ENCODE data around the gene FBXO24. TPM values are rescaled to one million over a fixed set of nuclear protein-coding genes. Genes with fewer than 3 reads are reported as not detected.

FBXO24 gene
- total RNA-seq, 1 experiment from 2014 or later, result 0.92 TPM

DNA sequence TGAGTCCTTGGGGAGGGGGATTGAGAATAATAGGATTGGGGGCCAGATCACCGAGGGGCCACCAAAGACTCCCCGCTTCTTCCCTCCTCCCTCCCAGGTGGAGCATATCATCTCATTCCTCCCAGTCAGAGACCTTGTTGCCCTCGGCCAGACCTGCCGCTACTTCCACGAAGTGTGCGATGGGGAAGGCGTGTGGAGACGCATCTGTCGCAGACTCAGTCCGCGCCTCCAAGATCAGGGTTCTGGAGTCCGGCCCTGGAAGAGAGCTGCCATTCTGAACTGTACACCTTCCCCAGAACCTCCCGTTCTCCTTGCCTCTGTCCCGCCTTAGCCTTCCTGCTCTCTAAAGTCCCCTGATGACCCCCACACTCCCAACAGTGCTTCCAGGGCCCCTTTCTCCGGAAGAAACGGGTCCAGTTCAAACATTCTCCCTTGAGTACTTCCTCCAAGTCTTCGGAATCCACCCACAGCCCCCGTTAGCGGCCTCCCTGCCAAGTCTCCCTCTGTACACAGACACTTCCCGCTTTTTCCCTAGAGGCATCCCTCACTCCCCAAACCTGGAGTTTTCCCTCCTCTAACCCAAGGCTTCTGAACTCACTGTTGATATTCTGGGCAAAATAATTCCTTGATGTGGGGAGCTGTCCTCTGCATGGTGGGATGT, 4.1 kb downstream of the FBXO24 start:
- no peak for DNase-seq (ENCODE audit: low read depth)

- DNase-seq (ENCODE audit: low read depth), result no peak
Measured at GRCh38 chr7:100591596-100591995, 5.5 kb downstream of the FBXO24 start.

GRCh38 chr7:100595188-100595587, 9.1 kb downstream of the FBXO24 start:
- DNase-seq (ENCODE audit: low read depth), result no peak

GRCh38 chr7:100598425-100598824, 12.3 kb downstream of the FBXO24 start:
- DNase-seq (ENCODE audit: low read depth), result no peak

DNA sequence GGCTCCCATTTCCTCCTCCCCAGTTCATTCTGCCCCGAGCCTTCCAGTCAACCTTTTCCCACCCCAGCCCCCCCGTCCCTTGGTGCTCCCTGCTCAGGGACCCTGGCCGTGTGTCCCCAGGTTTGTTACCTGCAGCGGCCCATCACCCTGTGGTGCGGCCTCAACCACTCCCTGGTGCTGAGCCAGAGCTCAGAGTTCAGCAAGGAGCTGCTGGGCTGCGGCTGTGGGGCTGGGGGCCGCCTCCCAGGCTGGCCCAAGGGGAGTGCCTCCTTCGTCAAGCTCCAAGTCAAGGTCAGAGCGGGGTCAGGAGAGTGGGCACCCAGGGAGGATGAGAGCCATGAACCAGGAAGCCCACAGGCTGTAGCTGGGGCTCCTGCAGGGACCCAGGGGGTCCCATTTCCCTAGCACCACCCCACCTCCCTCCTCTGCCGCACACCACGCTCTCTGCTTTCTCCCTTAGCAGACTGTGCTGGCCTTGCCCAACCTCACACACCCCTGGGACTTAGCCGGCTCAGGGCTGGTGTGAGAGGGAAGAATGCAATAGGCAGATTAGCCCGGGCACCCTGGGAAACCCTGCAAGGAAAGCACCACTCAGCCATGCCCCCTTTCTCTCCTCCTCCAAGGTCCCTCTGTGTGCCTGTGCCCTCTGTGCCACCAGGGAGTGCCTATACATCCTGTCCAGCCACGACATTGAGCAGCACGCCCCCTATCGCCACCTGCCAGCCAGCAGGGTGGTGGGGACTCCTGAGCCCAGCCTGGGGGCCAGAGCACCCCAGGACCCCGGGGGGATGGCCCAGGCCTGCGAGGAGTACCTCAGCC, 14.0 kb downstream of the FBXO24 start:
- no peak for DNase-seq (ENCODE audit: low read depth)

DNA sequence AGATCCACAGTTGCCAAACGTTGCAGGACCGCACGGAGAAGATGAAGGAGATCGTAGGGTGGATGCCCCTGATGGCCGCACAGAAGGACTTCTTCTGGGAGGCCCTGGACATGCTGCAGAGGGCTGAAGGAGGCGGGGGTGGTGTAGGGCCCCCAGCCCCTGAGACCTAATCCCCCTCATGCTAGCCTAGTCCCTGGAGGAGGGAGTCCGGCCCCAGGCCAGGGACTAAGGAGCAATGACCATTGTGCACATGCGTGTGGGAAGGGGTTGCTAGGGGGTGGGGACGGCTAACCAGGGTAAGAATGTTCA, 14.6 kb downstream of the FBXO24 start:
- DNase-seq (ENCODE audit: low read depth), result no peak

DNA sequence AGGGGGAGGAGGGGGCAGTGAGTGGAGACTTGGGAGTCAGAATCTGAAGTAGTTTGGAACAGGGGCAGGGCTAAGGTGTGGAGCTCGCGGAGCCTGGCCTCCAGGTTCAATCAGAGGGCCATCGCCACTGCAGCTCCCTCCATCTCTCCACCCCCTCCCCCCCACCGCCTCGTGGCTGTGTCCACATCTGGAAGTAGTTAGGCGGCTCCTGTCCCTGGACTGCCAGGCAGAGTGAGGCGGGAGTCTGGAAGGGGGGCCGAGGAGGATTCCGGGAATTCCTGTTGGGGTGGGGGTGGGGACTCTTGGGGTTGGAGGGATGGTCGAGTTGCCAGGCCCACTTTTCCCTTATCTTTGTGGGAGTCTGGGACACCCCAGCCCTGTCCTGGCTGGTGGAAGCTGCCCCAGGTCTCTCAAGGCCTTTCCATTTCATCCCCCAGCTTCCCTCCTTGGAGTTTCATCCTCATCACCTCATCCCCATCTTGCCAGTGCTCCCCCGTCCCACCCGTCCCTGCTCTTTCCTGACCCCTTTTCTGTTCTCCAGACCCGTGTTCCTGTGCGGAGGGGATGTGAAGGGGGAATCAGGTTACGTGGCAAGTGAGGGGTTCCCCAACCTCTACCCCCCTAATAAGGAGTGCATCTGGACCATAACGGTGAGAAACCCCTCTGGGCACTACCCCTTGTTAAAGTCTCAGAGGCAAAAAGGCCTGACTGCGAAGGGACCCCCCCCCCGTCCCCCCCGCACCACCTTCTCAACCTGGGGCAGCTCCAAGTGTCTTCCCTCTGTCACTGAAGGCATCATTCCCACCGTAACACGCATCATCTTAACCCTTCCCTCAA, 17.0 kb downstream of the FBXO24 start:
- peak; percentile 13 for DNase-seq (ENCODE audit: low read depth)

GRCh38 chr7:100603726-100604027, 17.5 kb downstream of the FBXO24 start:
- no peak for DNase-seq (ENCODE audit: low read depth)

GRCh38 chr7:100604028-100604975, 18.2 kb downstream of the FBXO24 start:
- DNase-seq (ENCODE audit: low read depth), result peak; percentile 56

DNA sequence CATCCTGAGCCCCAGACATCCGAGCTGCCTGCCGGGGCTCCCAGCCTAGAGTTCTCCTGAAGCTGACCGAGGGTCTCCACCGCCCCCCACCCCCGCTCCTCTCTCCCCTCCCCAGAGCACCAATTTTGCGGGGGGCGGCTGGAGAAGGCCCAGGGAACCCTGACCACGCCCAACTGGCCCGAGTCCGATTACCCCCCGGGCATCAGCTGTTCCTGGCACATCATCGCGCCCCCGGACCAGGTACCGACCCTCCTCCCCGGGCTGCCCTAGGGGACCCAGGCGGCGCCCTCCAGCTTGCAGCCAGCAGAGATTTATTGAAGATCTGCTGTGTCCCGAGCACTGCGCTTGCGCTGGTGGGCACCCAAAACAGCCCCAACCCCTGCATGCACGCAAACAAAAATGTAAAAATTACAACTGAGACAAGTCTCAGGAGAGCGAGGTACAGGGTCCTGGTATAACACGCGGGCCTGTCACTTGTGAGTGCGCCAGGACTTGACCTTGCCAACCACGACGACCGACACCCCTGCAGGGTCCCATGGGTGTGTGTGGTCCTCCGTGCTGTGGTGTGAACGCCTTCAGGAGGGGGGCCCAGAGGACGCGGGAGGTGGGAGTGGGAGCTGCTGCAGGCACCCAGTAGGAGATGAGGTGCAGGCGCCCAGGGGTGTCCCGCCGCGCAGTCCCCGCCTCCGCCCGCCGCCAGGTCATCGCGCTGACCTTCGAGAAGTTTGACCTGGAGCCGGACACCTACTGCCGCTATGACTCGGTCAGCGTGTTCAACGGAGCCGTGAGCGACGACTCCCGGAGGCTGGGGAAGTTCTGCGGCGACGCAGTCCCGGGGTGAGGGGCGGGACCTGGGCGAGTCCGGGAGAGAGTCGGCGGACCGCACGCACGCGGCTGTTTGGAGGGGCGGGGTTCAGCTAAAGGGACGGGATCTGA, 19.1 kb downstream of the FBXO24 start:
- no peak for DNase-seq (ENCODE audit: low read depth)

DNA sequence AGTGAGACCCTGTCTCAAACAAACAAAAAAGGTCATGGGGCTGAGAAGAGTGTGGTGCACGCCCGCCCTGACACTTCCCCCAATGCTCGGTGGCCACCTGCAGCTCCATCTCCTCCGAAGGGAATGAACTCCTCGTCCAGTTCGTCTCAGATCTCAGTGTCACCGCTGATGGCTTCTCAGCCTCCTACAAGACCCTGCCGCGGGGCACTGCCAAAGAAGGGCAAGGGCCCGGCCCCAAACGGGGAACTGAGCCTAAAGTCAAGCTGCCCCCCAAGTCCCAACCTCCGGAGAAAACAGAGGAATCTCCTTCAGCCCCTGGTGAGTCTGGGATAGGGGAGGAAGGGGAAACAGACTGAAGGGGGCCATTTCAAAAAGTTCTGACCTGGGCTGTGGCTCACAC, 20.2 kb downstream of the FBXO24 start:
- no peak for DNase-seq (ENCODE audit: low read depth)

GRCh38 chr7:100607111-100607510, 21.0 kb downstream of the FBXO24 start:
- DNase-seq (ENCODE audit: low read depth), result no peak

DNA sequence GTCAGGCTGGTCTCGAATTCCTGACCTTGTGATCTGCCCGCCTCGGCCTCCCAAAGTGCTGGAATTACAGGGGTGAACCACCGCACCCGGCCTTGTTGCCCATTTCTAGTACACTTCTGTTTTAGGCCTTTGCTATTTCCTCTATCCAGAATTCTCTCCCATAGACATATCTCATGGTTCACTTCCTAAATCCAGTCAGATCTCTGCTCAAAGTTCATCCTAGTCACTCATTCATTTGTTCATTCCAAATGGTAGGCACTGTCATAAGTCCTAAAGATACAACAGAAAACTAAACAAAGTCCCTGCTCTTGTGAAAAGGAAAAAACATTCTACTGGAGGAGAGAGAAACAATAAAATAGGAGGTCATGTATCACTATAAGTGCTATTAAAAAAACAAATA, 23.8 kb downstream of the FBXO24 start:
- DNase-seq (ENCODE audit: low read depth), result no peak

- peak; percentile 100 for DNase-seq (ENCODE audit: low read depth)
Measured at GRCh38 chr7:100611983-100612729, 26.0 kb downstream of the FBXO24 start, which contains the start of gene MOSPD3. Gene MOSPD3 (plus strand): TSS chr7:100612540. CDS start chr7:100612792, 252 bp downstream.

DNA sequence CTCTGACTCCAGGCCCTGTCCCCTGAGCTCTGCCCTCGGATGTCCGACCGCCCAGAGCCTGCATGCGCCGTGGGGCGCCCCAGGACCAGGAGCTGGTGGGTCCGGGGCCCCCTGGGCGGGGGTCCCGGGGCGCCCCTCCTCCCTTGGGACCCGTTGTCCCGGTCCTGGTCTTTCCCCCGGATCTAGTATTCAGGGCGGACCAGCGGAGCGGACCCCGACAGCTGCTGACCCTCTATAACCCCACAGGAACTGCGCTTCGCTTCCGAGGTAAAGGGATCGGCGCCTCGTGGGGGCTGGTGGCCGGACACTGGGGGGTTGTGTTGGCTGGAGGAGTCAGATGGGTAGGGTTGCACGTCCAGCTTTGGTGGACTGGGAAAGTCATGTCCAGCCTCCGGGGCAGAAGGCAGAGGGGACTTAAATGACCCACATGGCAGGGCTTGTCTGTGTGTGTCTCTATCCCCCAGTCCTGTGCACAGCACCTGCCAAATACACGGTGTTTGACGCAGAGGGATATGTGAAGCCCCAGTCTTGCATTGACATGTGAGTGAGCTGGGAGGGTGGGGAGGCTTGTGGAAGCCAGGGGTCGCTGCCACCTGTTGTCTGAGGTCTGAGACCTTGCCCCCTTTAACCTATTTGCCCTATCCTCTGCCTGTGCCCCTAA, 26.7 kb downstream of the FBXO24 start:
- DNase-seq (ENCODE audit: low read depth), result peak; percentile 13

GRCh38 chr7:100613412-100614175, 27.5 kb downstream of the FBXO24 start:
- no peak for DNase-seq (ENCODE audit: low read depth)

- no peak for DNase-seq (ENCODE audit: low read depth)
Measured at GRCh38 chr7:100614308-100614861, 28.3 kb downstream of the FBXO24 start.

DNA sequence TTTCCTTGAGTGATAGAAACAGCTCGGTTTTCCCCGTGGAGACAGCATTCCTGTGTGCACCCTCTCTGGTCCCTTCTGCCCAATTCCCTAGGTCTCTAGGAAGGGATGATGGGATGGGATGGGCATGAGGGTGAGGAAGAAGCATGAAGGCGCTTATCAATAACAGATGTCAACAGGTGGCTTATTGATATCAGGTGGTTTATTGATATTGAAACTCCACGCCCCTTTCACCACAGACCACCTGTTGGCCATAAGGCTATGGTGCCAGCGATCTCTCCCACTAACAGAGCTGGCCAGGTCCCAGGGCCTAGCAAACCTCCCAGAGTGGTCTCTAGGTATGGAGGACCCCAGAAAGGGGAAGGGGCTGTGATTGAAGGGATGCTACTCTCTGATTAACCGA, 34.1 kb downstream of the FBXO24 start:
- DNase-seq (ENCODE audit: low read depth), result no peak

All from LHCN-M2 (cell line).